Subcutaneous abdominal adipose tissue (tissue), 5 donors: Measurements from ENCODE around the gene HAP1.
"Not testable (repeated sequence)": the region's sequence is repeated elsewhere in the genome, so short reads cannot be mapped to it uniquely, and the experiment has no call there.

ENCODE experiments used
- H3K27ac ChIP-seq: one replicate; pipeline ENCODE4 v1.7.0; 2013; ENCODE audit warnings: low read depth, mild to moderate bottlenecking, inconsistent platforms, low read length, moderate library complexity
- H3K27me3 ChIP-seq, 5 donors: one replicate each; pipeline ENCODE4 v1.7.0; 2013; ENCODE audit warnings: low read length in 5 of 5, inconsistent platforms in 1 of 5; ENCODE audit not compliant: control insufficient read depth in 5 of 5, insufficient read depth in 4 of 5
- H3K36me3 ChIP-seq, 5 donors: one replicate each; pipeline ENCODE4 v1.7.0; 2013; ENCODE audit warnings: low read length in 5 of 5; ENCODE audit not compliant: control insufficient read depth in 5 of 5, insufficient read depth in 5 of 5
- H3K4me1 ChIP-seq, 5 donors: one replicate each; pipeline ENCODE4 v1.7.0; 2013; ENCODE audit warnings: low read length in 5 of 5, mild to moderate bottlenecking in 3 of 5, moderate library complexity in 1 of 5; ENCODE audit not compliant: control insufficient read depth in 5 of 5, insufficient read depth in 5 of 5
- H3K4me3 ChIP-seq, 5 donors: one replicate each; pipeline ENCODE4 v1.7.0; 2013; ENCODE audit warnings: low read length in 5 of 5, low read depth in 1 of 5
- H3K9ac ChIP-seq, 5 donors: one replicate each; pipeline ENCODE4 v1.7.0; 2013; ENCODE audit warnings: low read length in 5 of 5, mild to moderate bottlenecking in 4 of 5, moderate library complexity in 3 of 5
- H3K9me3 ChIP-seq, 5 donors: one replicate each; pipeline ENCODE4 v1.7.0; 2013; ENCODE audit warnings: low read length in 5 of 5; ENCODE audit not compliant: control insufficient read depth in 5 of 5
- donor health status: healthy.
- donor health status: healthy.
- donor health status: healthy.
- donor health status: healthy.
- donor health status: healthy.

HAP1 gene

DNA sequence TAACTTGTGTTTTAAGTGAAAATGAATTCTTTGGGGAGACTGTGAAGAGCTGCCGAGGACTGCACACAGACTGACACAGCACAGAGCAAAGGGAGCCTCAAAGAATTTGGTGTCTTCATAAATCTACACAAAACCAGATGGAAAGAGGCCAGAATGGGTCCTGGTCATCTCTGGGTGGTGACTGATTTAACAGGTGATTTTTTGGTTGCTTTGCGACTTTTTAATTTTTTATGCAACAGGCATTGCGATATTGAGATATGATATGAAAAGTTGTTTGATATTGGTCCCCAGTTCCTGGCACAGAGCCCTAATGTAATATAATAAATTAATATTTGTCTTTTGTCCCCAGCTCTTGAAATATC lies 58.4 kb downstream of the HAP1 start:
- no peak overlapping the region for H3K4me3 ChIP-seq
- no peak overlapping the region for H3K27ac ChIP-seq
- no peaks in the 10 kb centered on the region for H3K36me3 ChIP-seq
- no peak overlapping the region for H3K9ac ChIP-seq
- H3K27me3 ChIP-seq: no peaks in the 10 kb centered on the region
- peaks cover 0 to 14% (median 0%) of the 10 kb centered on the region in 5 donors for H3K4me1 ChIP-seq
- H3K9me3 ChIP-seq: no peaks in the 10 kb centered on the region

DNA sequence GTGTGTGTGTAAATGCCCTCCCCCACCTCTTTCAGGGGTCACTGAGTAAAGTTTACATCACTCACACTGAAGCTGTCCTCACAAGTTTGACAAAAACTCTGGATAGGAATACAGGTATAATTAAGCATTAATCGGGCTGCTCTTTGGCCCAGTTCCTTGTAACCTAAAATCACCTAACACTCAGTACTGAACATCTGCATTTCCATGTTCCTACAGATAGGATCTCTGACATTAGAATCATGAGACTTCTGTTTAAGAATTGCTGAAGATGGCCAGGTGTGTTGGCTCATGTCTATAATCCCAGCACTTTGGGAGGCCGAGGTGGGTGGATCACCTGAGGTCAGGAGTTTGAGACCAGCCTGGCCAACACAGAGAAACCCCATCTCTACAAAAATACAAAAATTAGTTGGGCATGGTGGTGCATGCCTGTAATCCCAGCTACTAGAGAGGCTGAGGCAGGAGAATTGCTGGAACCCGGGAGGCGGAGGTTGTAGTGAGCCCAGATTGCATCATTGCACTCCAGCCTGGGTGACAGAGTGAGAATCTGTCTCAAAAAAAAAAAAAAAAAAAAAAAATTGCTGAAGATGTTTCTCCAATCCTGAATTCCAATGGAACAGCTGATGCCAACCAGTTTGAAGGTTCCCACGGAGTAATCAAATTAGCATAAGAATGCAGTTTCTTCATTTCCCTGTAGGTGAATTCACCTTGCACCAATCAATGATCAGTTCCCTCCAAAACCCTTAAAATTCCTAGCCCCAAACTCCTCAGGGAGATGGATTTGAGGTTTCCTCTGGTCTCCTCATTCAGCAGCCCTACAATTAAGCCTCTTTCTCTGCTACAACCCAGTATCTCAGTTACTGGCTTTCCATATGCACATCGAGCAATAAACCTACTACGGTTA lies 59.0 kb downstream of the HAP1 start:
- peaks cover 0 to 14% (median 0%) of the 10 kb centered on the region in 5 donors for H3K4me1 ChIP-seq
- not testable (repeated sequence) for H3K4me3 ChIP-seq, H3K27me3 ChIP-seq, H3K36me3 ChIP-seq, H3K9me3 ChIP-seq, H3K9ac ChIP-seq, H3K27ac ChIP-seq
